HG03469 (cell line): ENCODE measurements around the gene CPT1A.

ENCODE experiments used
- ATAC-seq: cut with Tn5 transposase; IDR thresholded peaks from one replicate; pipeline ENCODE4 v1.9.1; 2021; ENCODE audit warnings: mild to moderate bottlenecking, moderate library complexity, moderate number of reproducible peaks; ENCODE audit not compliant: unreplicated experiment

CPT1A gene

GRCh38 chr11:68854273-68854958 is 12.7 kb upstream of the CPT1A start:
- no peak for ATAC-seq

GRCh38 chr11:68852628-68853027 is 10.9 kb upstream of the CPT1A start:
- no peak for ATAC-seq

- ATAC-seq, result no peak
These were observed 6.7 kb upstream of the CPT1A start for GRCh38 chr11:68848429-68848828.

- no peak for ATAC-seq
These were observed 5.7 kb upstream of the CPT1A start for GRCh38 chr11:68847395-68847794.

GRCh38 chr11:68845351-68846002 is 3.8 kb upstream of the CPT1A start:
- ATAC-seq, result no peak

GRCh38 chr11:68844801-68845200 is 3.1 kb upstream of the CPT1A start:
- ATAC-seq, result no peak

- no peak for ATAC-seq
These were observed 2.7 kb upstream of the CPT1A start for GRCh38 chr11:68844376-68844775.

GRCh38 chr11:68843703-68844312 is 2.1 kb upstream of the CPT1A start:
- no peak for ATAC-seq

GRCh38 chr11:68843052-68843561 is 1.4 kb upstream of the CPT1A start:
- no peak for ATAC-seq

GRCh38 chr11:68842427-68843051 is 823 bp upstream of the CPT1A start:
- no peak for ATAC-seq

GRCh38 chr11:68840661-68841653 is 759 bp downstream of the CPT1A start:
- no peak for ATAC-seq

- no peak for ATAC-seq
These were observed 1.6 kb downstream of the CPT1A start for GRCh38 chr11:68839911-68840641.

- no peak for ATAC-seq
These were observed 2.5 kb downstream of the CPT1A start for GRCh38 chr11:68839054-68839865.

- no peak for ATAC-seq
These were observed 3.1 kb downstream of the CPT1A start for GRCh38 chr11:68838572-68838964.

GRCh38 chr11:68837583-68838571 is 3.8 kb downstream of the CPT1A start:
- ATAC-seq, result no peak

GRCh38 chr11:68835749-68836148 is 6.0 kb downstream of the CPT1A start:
- no peak for ATAC-seq

GRCh38 chr11:68835328-68835727 is 6.4 kb downstream of the CPT1A start:
- no peak for ATAC-seq
